H9 (cell line): Measurements from ENCODE around the gene XPR1. TPM values are rescaled to one million over a fixed set of nuclear protein-coding genes. Genes with fewer than 3 reads are reported as not detected.

ENCODE experiments used
- DNase-seq: peaks from one replicate; pipeline ENCODE4 v3.0.0-alpha.2; 2017
- H2AFZ ChIP-seq: one replicate; pipeline ENCODE4 v1.6.1; 2013; ENCODE audit warnings: mild to moderate bottlenecking, low read length, control low read depth, moderate library complexity
- H2AK5ac ChIP-seq: 2 replicates; pipeline ENCODE4 v1.6.1; 2013; ENCODE audit warnings: low read length, control low read depth, mixed read lengths; ENCODE audit not compliant: insufficient read length
- H2BK120ac ChIP-seq: one replicate; pipeline ENCODE4 v1.6.1; 2013; ENCODE audit warnings: low read depth, mild to moderate bottlenecking, low read length, control low read depth, inconsistent platforms; ENCODE audit not compliant: poor library complexity, severe bottlenecking
- H2BK12ac ChIP-seq: 2 replicates; pipeline ENCODE4 v1.6.1; 2013; ENCODE audit warnings: low read length, control low read depth, mixed read lengths, low read depth; ENCODE audit not compliant: insufficient read length
- H2BK15ac ChIP-seq: 2 replicates; pipeline ENCODE4 v1.6.1; 2013; ENCODE audit warnings: low read depth, low read length, control low read depth
- H2BK20ac ChIP-seq: one replicate; pipeline ENCODE4 v1.6.1; 2013; ENCODE audit warnings: low read depth, mild to moderate bottlenecking, low read length, control low read depth, inconsistent platforms; ENCODE audit not compliant: poor library complexity, severe bottlenecking
- H2BK5ac ChIP-seq: 2 replicates; pipeline ENCODE4 v1.6.1; 2013; ENCODE audit warnings: low read length, control low read depth, mixed read lengths; ENCODE audit not compliant: insufficient read length
- H3K14ac ChIP-seq: 2 replicates; pipeline ENCODE4 v1.6.1; 2013; ENCODE audit warnings: low read length, control low read depth; ENCODE audit not compliant: insufficient read depth
- H3K18ac ChIP-seq: 2 replicates; pipeline ENCODE4 v1.6.1; 2013; ENCODE audit warnings: low read depth, mild to moderate bottlenecking, mixed read lengths, low read length, control low read depth; ENCODE audit not compliant: insufficient read length
- H3K23ac ChIP-seq: 2 replicates; pipeline ENCODE4 v1.6.1; 2013; ENCODE audit warnings: low read length, control low read depth, mixed read lengths, low read depth; ENCODE audit not compliant: insufficient read length
- H3K23me2 ChIP-seq: 2 replicates; pipeline ENCODE4 v1.6.1; 2013; ENCODE audit warnings: low read depth, mild to moderate bottlenecking, mixed read lengths, low read length, control low read depth; ENCODE audit not compliant: insufficient read length, poor library complexity, severe bottlenecking
- H3K27ac ChIP-seq: 2 replicates; pipeline ENCODE4 v1.5.1; 2013; ENCODE audit warnings: low read length, control low read depth, mixed read lengths, low read depth; ENCODE audit not compliant: insufficient read length
- H3K27me3 ChIP-seq: 2 replicates; pipeline ENCODE4 v1.6.1; 2013; ENCODE audit warnings: low read length, control low read depth, inconsistent platforms; ENCODE audit not compliant: insufficient read depth
- H3K4ac ChIP-seq: 2 replicates; pipeline ENCODE4 v1.6.1; 2013; ENCODE audit warnings: low read depth, mild to moderate bottlenecking, control low read depth, inconsistent platforms, low read length, moderate library complexity
- H3K4me1 ChIP-seq: 2 replicates; pipeline ENCODE4 v1.6.1; 2013; ENCODE audit warnings: low read length, control low read depth, inconsistent platforms; ENCODE audit not compliant: insufficient read depth
- H3K4me2 ChIP-seq: 2 replicates; pipeline ENCODE4 v1.6.1; 2013; ENCODE audit warnings: low read length, control low read depth, mixed read lengths; ENCODE audit not compliant: insufficient read length, insufficient read depth
- H3K56ac ChIP-seq: 2 replicates; pipeline ENCODE4 v1.6.1; 2013; ENCODE audit warnings: low read depth, mild to moderate bottlenecking, mixed read lengths, low read length, control low read depth; ENCODE audit not compliant: insufficient read length
- H3K79me1 ChIP-seq: 2 replicates; pipeline ENCODE4 v1.6.1; 2013; ENCODE audit warnings: low read depth, mild to moderate bottlenecking, moderate library complexity, low read length, control low read depth, inconsistent platforms; ENCODE audit not compliant: insufficient read depth, poor library complexity, severe bottlenecking
- H3K79me2 ChIP-seq: 2 replicates; pipeline ENCODE4 v1.6.1; 2013; ENCODE audit warnings: low read length, control low read depth, inconsistent platforms; ENCODE audit not compliant: insufficient read depth
- H3K9ac ChIP-seq: 2 replicates; pipeline ENCODE4 v1.6.1; 2013; ENCODE audit warnings: low read length, control low read depth, mixed read lengths; ENCODE audit not compliant: insufficient read length; ENCODE audit errors: extremely low read depth
- H3K9me3 ChIP-seq: one replicate; pipeline ENCODE4 v1.6.1; 2013; ENCODE audit warnings: low read depth, low read length, inconsistent platforms; ENCODE audit not compliant: control insufficient read depth
- H3T11ph ChIP-seq: one replicate; pipeline ENCODE4 v1.6.1; 2013; ENCODE audit warnings: mild to moderate bottlenecking, low read length, control low read depth, inconsistent platforms
- H4K20me1 ChIP-seq: one replicate; pipeline ENCODE4 v1.6.1; 2013; ENCODE audit not compliant: control insufficient read depth, insufficient read length, insufficient read depth
- H4K5ac ChIP-seq: 2 replicates; pipeline ENCODE4 v1.6.1; 2013; ENCODE audit warnings: low read depth, mild to moderate bottlenecking, mixed read lengths, low read length, control low read depth; ENCODE audit not compliant: insufficient read length
- H4K8ac ChIP-seq: replicated peaks from 2 replicates; pipeline ENCODE4 v1.6.1; 2013; ENCODE audit warnings: low read length, control low read depth, mixed read lengths, low read depth; ENCODE audit not compliant: insufficient read length
- H4K91ac ChIP-seq: 2 replicates; pipeline ENCODE4 v1.6.1; 2013; ENCODE audit warnings: low read depth, mild to moderate bottlenecking, moderate library complexity, mixed read lengths, low read length, control low read depth; ENCODE audit not compliant: insufficient read length
- H3K27ac Mint-ChIP-seq, 3 experiments: 2 replicates in 2 of 3; 3 replicates in 1 of 3; pipeline ENCODE4 v1.8.0; 2020 to 2021; ENCODE audit warnings: mixed read lengths in 3 of 3, mild to moderate bottlenecking in 1 of 3, moderate library complexity in 1 of 3
- H3K27me3 Mint-ChIP-seq: 2 replicates; pipeline ENCODE4 v1.8.0; 2021; ENCODE audit warnings: low read depth, mild to moderate bottlenecking, moderate library complexity, mixed read lengths
- H3K36me3 Mint-ChIP-seq, 3 experiments: 2 replicates in 2 of 3; 3 replicates in 1 of 3; pipeline ENCODE4 v1.8.0; 2020 to 2021; ENCODE audit warnings: low read depth in 3 of 3, mixed read lengths in 3 of 3; ENCODE audit not compliant: insufficient read depth in 1 of 3
- H3K4me1 Mint-ChIP-seq, 2 experiments: 2 replicates each; pipeline ENCODE4 v1.8.0; 2020; ENCODE audit warnings: mixed read lengths in 2 of 2
- H3K4me3 Mint-ChIP-seq, 2 experiments: 2 replicates in 1 of 2; 3 replicates in 1 of 2; pipeline ENCODE4 v1.8.0; 2020 to 2021; ENCODE audit warnings: mild to moderate bottlenecking in 2 of 2, mixed read lengths in 2 of 2, moderate library complexity in 1 of 2
- H3K9me3 Mint-ChIP-seq, 2 experiments: 2 replicates in 1 of 2; 3 replicates in 1 of 2; pipeline ENCODE4 v1.8.0; 2020; ENCODE audit warnings: mild to moderate bottlenecking in 2 of 2, mixed read lengths in 2 of 2, moderate library complexity in 1 of 2
- WGBS: extraction: QIAGEN DNeasy Blood & Tissue Kit; methylation state at CpG from one replicate; pipeline ENCODE4 v1.1.7; 2013; ENCODE audit warnings: missing lambda C conversion rate, low lambda C conversion rate, mixed read lengths; ENCODE audit not compliant: insufficient read length; ENCODE audit errors: extremely low coverage; 5-methylcytosine and 5-hydroxymethylcytosine counted together
- total RNA-seq: library from RNA; stranded (reverse); gene quantifications from 2 replicates; pipeline ENCODE4 v1.2.1, GENCODE V29; 2021
- TF ChIP-seq, protein P1 (sequence below): fragments of 200-600 bp; sonication (generic); conservative IDR thresholded peaks from 3 replicates; pipeline ENCODE4 v1.8.0; 2021; ENCODE audit warnings: antibody characterized with exemption, mild to moderate bottlenecking

XPR1 gene
- total RNA-seq, 1 experiment from 2014 or later = 34.1 TPM

DNA sequence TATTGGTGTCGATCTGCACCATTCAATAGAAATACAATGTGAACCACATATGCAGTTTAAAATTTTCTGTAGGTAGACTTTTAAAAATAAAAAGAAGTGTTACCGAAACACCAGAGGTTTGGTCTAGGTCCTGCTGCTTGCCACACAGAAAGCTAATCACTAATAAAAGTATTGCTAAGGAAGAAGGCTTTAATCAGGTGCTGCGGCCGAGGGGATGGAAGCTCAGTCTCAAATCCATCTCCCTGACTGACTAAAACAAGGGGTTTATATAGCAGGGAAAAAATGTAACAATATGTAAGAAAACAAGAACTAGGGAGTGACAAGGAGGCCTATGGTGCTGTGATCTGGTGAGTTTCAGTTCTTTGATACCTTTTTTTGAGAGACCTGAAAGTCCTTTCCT, 99.3 kb downstream of the XPR1 start:
- Mint-ChIP-seq H3K9me3 (peaks cover 26 to 44% of the 10 kb centered on the region in 2 experiments), H3K27me3 (no peaks in the 10 kb centered on the region), H3K4me1 (peaks cover 3% of the 10 kb centered on the region in 2 experiments; a peak in 2 of 4 replicates), H3K36me3 (peaks cover 27 to 45% (median 30%) of the 10 kb centered on the region in 3 experiments), H3K27ac (no peak overlapping the region), H3K4me3 (no peak overlapping the region)
- no peak overlapping the region for H3K14ac ChIP-seq
- H3K79me1 ChIP-seq = no peaks in the 10 kb centered on the region
- no peak overlapping the region for H3K9ac ChIP-seq
- no peak overlapping the region for H4K8ac ChIP-seq
- DNase-seq = no peak
- no CpG with 5 or more reads among the region's 4 CpGs for WGBS
- no peak overlapping the region for H2BK15ac ChIP-seq
- H3K23me2 ChIP-seq = no peaks in the 10 kb centered on the region
- H2AFZ ChIP-seq = no peak overlapping the region
- no peak overlapping the region for H3T11ph ChIP-seq
- no peak overlapping the region for H3K4ac ChIP-seq
- no peak overlapping the region for H4K91ac ChIP-seq
- no peak overlapping the region for H4K5ac ChIP-seq
- no peaks in the 10 kb centered on the region for H3K27me3 ChIP-seq
- no peaks in the 10 kb centered on the region for H4K20me1 ChIP-seq
- H3K4me1 ChIP-seq = no peaks in the 10 kb centered on the region
- peaks cover 4% of the 10 kb centered on the region for H3K9me3 ChIP-seq
- no peak overlapping the region for H2BK5ac ChIP-seq
- H2BK12ac ChIP-seq = no peak overlapping the region
- no peak overlapping the region for H3K56ac ChIP-seq
- H3K23ac ChIP-seq = no peak overlapping the region
- no peak overlapping the region for H2BK120ac ChIP-seq
- H3K79me2 ChIP-seq = no peaks in the 10 kb centered on the region; the same call in 1 of the 2 replicates
- H2AK5ac ChIP-seq = no peak overlapping the region
- TF ChIP-seq, protein P1, sequence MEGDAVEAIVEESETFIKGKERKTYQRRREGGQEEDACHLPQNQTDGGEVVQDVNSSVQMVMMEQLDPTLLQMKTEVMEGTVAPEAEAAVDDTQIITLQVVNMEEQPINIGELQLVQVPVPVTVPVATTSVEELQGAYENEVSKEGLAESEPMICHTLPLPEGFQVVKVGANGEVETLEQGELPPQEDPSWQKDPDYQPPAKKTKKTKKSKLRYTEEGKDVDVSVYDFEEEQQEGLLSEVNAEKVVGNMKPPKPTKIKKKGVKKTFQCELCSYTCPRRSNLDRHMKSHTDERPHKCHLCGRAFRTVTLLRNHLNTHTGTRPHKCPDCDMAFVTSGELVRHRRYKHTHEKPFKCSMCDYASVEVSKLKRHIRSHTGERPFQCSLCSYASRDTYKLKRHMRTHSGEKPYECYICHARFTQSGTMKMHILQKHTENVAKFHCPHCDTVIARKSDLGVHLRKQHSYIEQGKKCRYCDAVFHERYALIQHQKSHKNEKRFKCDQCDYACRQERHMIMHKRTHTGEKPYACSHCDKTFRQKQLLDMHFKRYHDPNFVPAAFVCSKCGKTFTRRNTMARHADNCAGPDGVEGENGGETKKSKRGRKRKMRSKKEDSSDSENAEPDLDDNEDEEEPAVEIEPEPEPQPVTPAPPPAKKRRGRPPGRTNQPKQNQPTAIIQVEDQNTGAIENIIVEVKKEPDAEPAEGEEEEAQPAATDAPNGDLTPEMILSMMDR = no peak
- no peak overlapping the region for H3K27ac ChIP-seq
- no peak overlapping the region for H3K18ac ChIP-seq
- no peak overlapping the region for H3K4me2 ChIP-seq
- no peak overlapping the region for H2BK20ac ChIP-seq
